GM19043 (cell line): ENCODE data around the gene ZNF841.
A peak's percentile ranks its signal among the peaks of the same experiment; 100 is the strongest.
"Not testable (repeated sequence)": the region's sequence is repeated elsewhere in the genome, so short reads cannot be mapped to it uniquely, and the experiment has no call there.

ENCODE experiments used
- ATAC-seq: cut with Tn5 transposase; IDR thresholded peaks from one replicate; pipeline ENCODE4 v1.9.1; 2021; ENCODE audit warnings: low read depth; ENCODE audit not compliant: unreplicated experiment

Gene ZNF841

DNA sequence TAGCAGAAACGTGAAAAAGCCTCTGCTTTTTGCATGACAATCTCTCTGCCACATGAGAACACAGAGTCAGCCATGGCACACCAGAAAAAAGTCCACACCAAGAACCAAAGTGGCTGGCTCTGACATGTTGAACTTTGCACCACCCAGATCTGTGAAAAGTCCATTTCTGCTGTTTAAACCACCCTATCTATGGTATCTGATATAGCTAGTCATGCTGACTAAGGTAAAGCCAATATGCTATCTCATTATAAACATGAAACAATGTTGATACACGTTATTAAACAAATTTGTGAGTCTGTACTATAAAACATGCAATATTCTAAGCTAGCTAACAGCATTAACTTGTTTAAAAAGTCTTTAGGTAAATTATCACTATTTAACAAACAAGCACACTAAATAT lies 25.9 kb downstream of the ZNF841 start:
- ATAC-seq = no peak

GRCh38 chr19:52066258-52066863 lies 29.2 kb downstream of the ZNF841 start:
- no peak for ATAC-seq

- no peak for ATAC-seq
Observed at GRCh38 chr19:52065399-52065798, 30.2 kb downstream of the ZNF841 start.

DNA sequence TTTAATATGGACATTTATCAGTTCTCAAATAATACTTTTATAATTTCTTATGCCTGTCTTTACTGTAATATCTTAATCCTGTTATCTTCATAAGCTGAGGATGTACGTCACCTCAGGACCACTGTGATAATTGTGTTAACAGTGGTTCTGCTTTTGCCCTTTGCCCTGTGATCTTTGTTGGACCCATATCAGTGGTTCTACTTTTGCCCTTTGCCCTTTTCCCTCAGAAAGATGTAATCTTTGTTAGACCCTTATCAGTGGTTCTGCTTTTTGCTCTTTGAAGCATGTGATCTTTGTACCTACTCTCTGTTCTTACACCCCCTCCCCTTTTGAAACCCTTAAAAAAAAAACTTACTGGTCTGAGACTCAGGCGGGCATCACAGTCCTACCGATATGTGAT lies 39.1 kb downstream of the ZNF841 start:
- ATAC-seq = not testable (repeated sequence)

GRCh38 chr19:52051736-52052135 lies 43.8 kb downstream of the ZNF841 start:
- not testable (repeated sequence) for ATAC-seq

- peak; percentile 68 for ATAC-seq
Observed at GRCh38 chr19:52048555-52049501, 46.7 kb downstream of the ZNF841 start, which contains the start of gene ZNF432. TSS of gene ZNF432 (minus strand) at chr19:52048838. CDS start at chr19:52046868, 1,970 bp downstream.

GRCh38 chr19:52039169-52039568 lies 56.4 kb downstream of the ZNF841 start:
- no peak for ATAC-seq

DNA sequence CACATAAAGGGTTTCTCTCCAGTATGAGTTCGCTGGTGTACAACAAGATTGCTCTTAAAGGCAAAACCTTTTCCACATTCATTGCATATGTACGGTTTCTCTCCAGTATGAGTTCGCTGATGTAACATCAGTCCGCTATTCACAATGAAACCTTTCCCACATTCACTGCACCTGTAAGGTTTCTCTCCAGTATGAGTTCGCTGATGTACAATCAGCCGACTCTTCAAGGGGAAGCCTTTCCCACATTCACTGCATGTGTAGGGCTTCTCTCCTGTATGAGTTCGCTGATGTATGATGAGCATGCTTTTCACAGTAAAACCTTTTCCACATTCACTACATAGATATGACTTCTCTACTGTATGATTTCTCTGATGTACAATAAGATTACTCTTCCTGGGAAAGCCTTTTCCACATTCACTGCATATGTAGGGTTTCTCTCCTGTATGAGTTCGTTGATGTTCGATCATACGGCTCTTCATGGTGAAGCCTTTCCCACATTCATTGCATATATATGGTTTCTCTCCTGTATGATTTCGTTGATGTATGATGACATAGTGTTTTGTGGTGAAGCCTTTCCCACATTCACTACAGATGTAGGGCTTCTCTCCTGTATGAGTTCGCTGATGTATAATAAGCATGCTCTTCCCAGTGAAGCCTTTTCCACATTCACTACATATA lies 61.4 kb downstream of the ZNF841 start:
- no peak for ATAC-seq

GRCh38 chr19:52028780-52029123 lies 66.8 kb downstream of the ZNF841 start:
- no peak for ATAC-seq

- ATAC-seq = peak; percentile 77
Observed at GRCh38 chr19:52028027-52028779, 67.4 kb downstream of the ZNF841 start, which contains the start of gene ZNF614. TSS of gene ZNF614 (minus strand) at chr19:52028379. CDS start at chr19:52025745, 2,634 bp downstream.

DNA sequence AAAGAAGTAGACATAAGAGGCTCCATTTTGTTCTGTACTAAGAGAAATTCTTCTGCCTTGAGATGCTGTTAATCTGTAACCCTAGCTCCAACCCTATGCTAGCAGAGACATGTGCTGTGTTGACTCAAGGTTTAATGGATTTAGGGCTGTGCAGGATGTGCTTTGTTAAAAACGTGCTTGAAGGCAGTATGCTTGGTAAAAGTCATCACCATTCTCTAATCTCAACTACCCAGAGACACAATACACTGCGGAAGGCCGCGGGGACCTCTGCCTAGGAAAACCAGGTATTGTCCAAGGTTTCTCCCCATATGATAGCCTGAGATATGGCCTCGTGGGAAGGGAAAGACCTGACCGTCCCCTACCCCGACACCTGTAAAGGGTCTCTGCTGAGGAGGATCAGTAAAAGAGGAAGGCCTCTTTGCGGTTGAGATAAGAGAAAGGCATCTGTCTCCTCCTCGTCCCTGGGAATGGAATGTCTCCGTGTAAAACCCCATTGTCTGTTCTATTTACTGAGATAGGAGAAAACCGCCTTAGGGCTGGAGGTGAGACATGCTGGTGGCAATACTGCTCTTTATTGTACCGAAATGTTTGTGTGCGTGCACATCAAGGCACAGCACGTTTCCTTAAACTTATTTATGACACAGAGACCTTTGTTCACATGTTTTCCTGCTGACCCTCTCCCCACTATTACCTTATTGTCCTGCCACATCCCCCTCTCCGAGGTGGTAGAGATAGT lies 69.1 kb downstream of the ZNF841 start:
- not testable (repeated sequence) for ATAC-seq

- not testable (repeated sequence) for ATAC-seq
Observed at GRCh38 chr19:52024478-52024877, 71.1 kb downstream of the ZNF841 start.

DNA sequence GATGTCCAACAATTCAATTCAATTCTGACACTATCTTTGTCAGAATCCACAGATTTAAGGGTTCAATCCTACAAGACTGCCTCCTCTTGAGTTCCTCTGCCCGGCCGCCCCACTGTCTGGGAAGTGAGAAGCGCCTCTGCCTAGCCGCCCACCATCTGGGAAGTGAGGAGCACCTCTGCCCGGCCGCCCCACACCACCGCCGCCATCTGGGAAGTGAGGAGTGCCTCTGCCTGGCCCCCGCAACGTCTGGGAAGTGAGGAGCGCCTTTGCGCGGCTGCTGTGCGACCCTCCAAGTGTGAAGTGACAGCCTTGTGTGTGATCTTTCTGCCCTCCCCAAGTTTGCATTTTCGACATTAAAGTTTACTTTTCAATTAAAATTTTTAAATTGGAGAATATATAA lies 73.4 kb downstream of the ZNF841 start:
- ATAC-seq = no peak

- ATAC-seq = no peak
Observed at GRCh38 chr19:52020506-52020905, 75.1 kb downstream of the ZNF841 start.
